Muscle layer of colon (tissue), 2 donors: ENCODE measurements around the gene MS4A6A.

Experiments used
- H3K27ac ChIP-seq: one replicate; pipeline ENCODE4 v1.7.0; 2013; ENCODE audit warnings: low read depth, mild to moderate bottlenecking, low read length, moderate library complexity
- H3K27me3 ChIP-seq, 2 donors: one replicate each; pipeline ENCODE4 v1.7.0; 2013; ENCODE audit warnings: low read length in 2 of 2, mild to moderate bottlenecking in 2 of 2; ENCODE audit not compliant: insufficient read depth in 2 of 2, control insufficient read depth in 1 of 2
- H3K36me3 ChIP-seq: one replicate; pipeline ENCODE4 v1.7.0; 2013; ENCODE audit warnings: mild to moderate bottlenecking, low read length; ENCODE audit not compliant: insufficient read depth
- H3K4me1 ChIP-seq: one replicate; pipeline ENCODE4 v1.7.0; 2013; ENCODE audit warnings: mild to moderate bottlenecking, low read length; ENCODE audit not compliant: insufficient read depth
- H3K4me3 ChIP-seq, 2 donors: one replicate each; pipeline ENCODE4 v1.7.0; 2013; ENCODE audit warnings: low read length in 2 of 2, low read depth in 1 of 2, mild to moderate bottlenecking in 1 of 2, moderate library complexity in 1 of 2
- H3K9ac ChIP-seq: one replicate; pipeline ENCODE4 v1.7.0; 2013; ENCODE audit warnings: low read length
- H3K9me3 ChIP-seq: one replicate; pipeline ENCODE4 v1.7.0; 2013; ENCODE audit warnings: mild to moderate bottlenecking, low read length
- donor health status: abdominal sarcoma.
- donor health status: Adenocarcinoma of cecum.

The MS4A6A gene

DNA sequence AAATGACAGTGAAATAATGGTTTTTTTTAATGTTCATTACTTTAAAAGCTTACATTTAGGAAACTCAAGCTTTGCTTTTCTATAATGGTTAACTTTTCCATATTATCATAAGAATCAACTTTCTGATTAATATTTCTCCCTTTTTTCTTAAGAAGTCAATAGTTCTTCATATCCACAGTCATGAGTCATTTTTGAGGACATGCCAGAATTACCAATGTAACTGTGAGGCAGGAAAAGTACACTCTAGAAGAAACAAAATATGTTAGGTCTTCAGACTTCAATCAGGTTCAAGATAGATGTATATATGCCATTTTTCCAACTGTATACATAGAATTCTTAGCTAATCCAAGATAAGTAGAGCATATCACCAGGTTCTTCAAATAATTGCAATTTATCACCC, 10.9 kb downstream of the MS4A6A start:
- Histone ChIP-seq H3K27me3 (no peaks in the 10 kb centered on the region), H3K9me3 (no peaks in the 10 kb centered on the region), H3K4me3 (no peak overlapping the region), H3K4me1 (no peaks in the 10 kb centered on the region), H3K27ac (no peak overlapping the region), H3K36me3 (no peaks in the 10 kb centered on the region), H3K9ac (no peak overlapping the region)

DNA sequence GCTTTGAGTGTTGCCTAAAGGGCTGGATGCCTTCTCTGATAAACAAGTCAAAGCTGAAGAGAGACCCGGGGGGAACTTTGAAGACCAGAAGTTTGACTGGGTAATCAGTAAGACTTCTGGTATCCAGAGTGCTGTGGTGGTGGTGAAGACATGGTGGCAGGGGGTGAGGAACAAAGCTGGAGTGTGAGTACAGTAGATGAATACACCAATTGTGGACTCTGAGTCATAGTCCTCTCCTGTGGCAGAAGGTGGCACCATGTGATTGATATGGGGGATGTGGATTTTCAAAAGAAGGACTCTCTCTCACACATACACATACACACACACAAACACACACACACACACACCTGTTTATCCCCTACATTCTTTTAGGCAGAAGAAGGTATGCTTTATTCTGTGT, 12.3 kb downstream of the MS4A6A start:
- Histone ChIP-seq H3K27me3 (no peaks in the 10 kb centered on the region), H3K9me3 (no peaks in the 10 kb centered on the region), H3K27ac (no peak overlapping the region), H3K4me1 (no peaks in the 10 kb centered on the region), H3K9ac (no peak overlapping the region), H3K36me3 (no peaks in the 10 kb centered on the region), H3K4me3 (no peak overlapping the region)

DNA sequence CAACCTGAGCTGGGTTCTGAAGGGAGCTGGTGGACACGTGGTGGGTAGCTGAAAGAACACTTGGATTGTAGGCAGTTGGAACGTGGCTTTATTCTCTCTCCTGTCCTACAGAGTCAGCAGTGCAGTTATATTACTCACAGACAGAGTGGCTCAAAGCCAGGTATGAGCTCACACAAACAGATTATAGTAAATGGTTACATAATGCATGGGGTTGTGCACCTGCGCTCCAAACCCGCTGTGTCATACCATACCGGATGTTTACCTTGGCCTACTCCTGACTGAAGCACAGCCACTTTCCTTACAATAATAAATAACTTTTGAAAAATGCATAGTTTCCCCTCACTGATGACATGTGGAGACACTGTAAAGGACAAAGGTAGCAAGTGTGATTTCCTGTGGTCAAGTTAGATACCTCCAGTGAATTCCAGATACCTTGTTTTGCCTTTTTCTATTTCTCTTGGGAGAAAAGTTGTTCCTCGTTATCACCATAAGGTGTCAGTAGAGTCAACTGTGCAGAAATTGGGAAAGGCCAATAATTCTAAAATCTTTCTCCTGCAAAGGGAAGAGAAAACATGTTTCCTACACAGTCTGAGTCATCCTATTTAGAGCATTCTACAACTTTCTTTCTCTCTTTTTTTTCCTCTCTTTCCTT, 13.5 kb downstream of the MS4A6A start:
- no peak overlapping the region for H3K4me3 ChIP-seq
- H3K27ac ChIP-seq: no peak overlapping the region
- H3K9ac ChIP-seq: no peak overlapping the region

DNA sequence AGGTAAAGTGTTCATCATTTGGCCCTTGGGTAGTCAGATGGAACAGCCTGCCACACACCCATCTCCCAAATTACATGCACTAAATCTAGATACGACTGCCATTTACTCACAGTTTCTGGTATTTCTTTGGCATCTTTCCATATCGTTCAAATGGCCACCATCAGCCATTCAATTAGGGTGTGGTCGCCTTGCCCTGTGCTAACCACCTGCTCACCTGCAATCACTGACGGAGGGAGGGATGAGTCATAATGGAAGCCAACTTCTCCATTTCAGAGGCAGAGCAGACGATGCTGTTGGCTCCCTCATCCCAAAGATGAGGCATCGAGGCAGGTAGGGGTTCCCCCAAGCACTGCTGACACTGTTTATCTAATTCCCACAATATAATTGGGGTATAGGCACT, 14.6 kb downstream of the MS4A6A start:
- Histone ChIP-seq H3K27me3 (no peaks in the 10 kb centered on the region), H3K36me3 (no peaks in the 10 kb centered on the region), H3K9me3 (no peaks in the 10 kb centered on the region), H3K4me1 (no peaks in the 10 kb centered on the region), H3K9ac (no peak overlapping the region), H3K27ac (no peak overlapping the region), H3K4me3 (no peak overlapping the region)

More for the DNA sequence above, 13.5 kb downstream of the MS4A6A start:
- Histone ChIP-seq H3K9me3 (no peaks in the 10 kb centered on the region), H3K4me1 (no peaks in the 10 kb centered on the region), H3K36me3 (no peaks in the 10 kb centered on the region), H3K27me3 (no peaks in the 10 kb centered on the region)

DNA sequence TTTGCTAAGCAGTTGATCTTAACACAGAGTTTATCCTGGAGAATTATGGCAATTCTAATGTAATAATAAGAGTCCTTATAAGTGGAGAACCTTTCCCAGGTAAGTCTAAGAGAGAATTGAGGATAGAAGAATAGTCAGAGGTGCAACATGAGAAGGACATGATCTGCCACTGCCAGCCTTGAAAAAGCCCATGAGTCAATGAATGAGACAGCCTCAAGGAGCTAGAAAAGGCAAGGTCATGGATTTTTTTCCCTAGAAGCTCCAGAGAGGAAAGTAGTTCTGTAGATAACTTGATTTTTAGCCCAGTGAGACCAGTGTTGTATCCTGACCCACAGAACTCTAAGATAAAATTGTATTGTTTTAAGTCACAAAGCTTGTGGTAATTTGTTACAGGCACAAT, 16.9 kb downstream of the MS4A6A start:
- Histone ChIP-seq H3K9ac (no peak overlapping the region), H3K27me3 (no peaks in the 10 kb centered on the region), H3K9me3 (no peaks in the 10 kb centered on the region)

DNA sequence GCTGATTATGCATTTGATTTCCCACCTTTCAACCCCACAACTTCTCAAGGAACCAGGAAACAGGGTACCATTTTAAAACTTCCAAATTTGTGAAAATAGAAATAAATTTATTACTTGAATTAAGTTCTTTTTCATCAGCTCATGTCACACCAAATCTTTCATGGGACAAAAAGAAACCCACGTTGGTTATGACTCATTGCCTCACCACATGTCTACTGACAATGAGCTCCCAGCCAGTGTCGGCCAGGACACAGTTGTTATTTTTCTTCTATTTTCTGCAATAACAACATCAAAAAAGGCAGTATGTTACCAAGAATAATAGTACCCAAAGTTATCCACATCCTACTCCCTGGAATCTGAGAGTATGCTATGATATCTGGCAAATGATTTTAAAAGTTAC, 17.3 kb downstream of the MS4A6A start:
- no peak overlapping the region for H3K9ac ChIP-seq
- no peaks in the 10 kb centered on the region for H3K4me1 ChIP-seq
- no peaks in the 10 kb centered on the region for H3K9me3 ChIP-seq
- H3K27ac ChIP-seq: no peak overlapping the region
- no peaks in the 10 kb centered on the region for H3K27me3 ChIP-seq
- no peaks in the 10 kb centered on the region for H3K36me3 ChIP-seq
- no peak overlapping the region for H3K4me3 ChIP-seq

More for the DNA sequence above, 16.9 kb downstream of the MS4A6A start:
- no peak overlapping the region for H3K27ac ChIP-seq
- H3K36me3 ChIP-seq: no peaks in the 10 kb centered on the region
- H3K4me3 ChIP-seq: no peak overlapping the region
- H3K4me1 ChIP-seq: no peaks in the 10 kb centered on the region

DNA sequence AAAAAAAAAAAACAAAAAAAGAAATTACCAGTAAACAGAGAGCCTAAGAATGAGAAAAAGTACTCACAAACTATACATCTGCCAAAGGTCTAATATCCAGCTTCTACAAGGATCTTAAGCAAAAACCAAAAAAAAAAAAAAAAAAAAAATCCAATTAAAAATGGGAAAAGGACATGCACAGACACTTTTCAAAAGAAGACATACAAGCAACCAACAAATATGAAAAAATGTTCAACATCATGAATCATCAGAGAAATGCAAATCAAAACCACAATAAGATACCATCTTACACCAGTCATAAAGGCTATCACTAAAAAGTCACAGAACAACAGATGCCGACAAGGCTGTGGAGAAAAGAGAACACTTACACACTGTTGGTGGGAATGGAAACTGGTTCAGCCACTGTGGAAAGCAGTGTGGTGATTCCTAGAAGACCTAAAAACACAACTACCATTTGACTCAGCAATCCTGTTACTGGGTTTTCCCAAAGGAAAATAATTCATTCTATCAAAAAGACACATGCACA, 18.3 kb downstream of the MS4A6A start:
- no peak overlapping the region for H3K9ac ChIP-seq
- H3K27me3 ChIP-seq: no peaks in the 10 kb centered on the region
- no peaks in the 10 kb centered on the region for H3K9me3 ChIP-seq
- no peaks in the 10 kb centered on the region for H3K36me3 ChIP-seq
- no peak overlapping the region for H3K4me3 ChIP-seq
- H3K4me1 ChIP-seq: no peaks in the 10 kb centered on the region
- no peak overlapping the region for H3K27ac ChIP-seq

DNA sequence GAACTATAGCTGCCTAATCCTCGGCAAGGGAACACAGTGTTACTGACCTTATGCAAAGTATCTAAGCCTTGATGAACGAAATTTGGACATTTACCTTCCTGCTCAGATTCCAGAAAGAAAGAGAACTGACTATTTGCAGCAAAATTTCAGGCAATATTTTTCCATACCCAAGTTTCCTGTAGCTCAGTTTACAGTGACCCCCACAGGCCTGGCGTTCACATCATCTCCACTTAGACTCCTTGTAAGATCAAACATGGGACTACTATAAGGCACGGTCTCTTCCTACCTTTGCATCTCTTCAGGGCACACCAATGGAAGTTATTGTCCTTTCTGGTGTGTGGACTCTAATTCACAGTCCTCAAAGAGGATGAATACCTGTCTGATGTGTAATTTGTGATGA, 21.1 kb downstream of the MS4A6A start:
- Histone ChIP-seq H3K4me1 (no peaks in the 10 kb centered on the region), H3K4me3 (no peak overlapping the region), H3K27ac (no peak overlapping the region), H3K27me3 (no peaks in the 10 kb centered on the region), H3K9ac (no peak overlapping the region), H3K9me3 (no peaks in the 10 kb centered on the region), H3K36me3 (no peaks in the 10 kb centered on the region)

DNA sequence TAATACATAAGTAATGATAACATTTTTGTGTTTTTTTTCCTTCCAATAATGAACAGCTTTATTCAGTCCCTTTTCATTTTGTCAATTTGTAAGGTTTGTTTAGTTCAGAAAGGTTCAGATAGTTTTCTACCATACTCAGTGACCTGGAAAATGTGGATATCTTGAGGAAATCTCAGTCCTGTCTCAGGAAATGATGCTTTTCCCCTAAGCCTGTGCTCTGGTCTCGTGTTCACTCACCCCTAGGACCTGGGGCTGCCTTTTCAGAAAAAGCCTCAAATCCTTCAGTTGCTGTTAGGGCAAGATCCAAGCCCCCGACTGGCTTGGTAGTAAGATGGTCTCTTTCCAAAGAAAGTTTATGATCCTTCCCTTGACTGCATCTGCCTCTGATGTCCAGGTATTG, 21.8 kb downstream of the MS4A6A start:
- no peak overlapping the region for H3K9ac ChIP-seq
- no peak overlapping the region for H3K27ac ChIP-seq
- no peaks in the 10 kb centered on the region for H3K36me3 ChIP-seq
- H3K4me3 ChIP-seq: no peak overlapping the region
- no peaks in the 10 kb centered on the region for H3K9me3 ChIP-seq
- no peaks in the 10 kb centered on the region for H3K27me3 ChIP-seq
- no peaks in the 10 kb centered on the region for H3K4me1 ChIP-seq

DNA sequence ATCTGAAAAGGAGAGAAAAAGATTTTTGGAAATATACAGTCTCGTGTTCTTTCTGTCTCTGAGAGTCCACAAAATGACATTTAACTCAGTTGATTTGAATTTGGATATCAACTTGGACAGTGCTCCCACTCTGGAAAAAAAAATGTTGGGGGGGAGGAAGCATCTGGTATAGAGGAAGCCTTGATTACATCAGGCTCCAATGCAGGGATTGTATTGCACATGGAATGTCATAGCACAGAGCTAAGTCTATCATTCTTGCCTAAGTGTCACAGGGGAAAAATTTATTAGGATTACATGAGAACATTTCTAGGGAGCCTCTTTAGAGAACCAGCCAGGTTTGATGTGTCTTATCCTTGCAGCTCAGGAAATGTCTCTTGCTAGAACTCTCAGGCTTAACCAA, 23.0 kb downstream of the MS4A6A start:
- Histone ChIP-seq H3K27me3 (no peaks in the 10 kb centered on the region), H3K27ac (no peak overlapping the region), H3K9ac (no peak overlapping the region), H3K36me3 (no peaks in the 10 kb centered on the region), H3K9me3 (no peaks in the 10 kb centered on the region), H3K4me1 (no peaks in the 10 kb centered on the region), H3K4me3 (no peak overlapping the region)

DNA sequence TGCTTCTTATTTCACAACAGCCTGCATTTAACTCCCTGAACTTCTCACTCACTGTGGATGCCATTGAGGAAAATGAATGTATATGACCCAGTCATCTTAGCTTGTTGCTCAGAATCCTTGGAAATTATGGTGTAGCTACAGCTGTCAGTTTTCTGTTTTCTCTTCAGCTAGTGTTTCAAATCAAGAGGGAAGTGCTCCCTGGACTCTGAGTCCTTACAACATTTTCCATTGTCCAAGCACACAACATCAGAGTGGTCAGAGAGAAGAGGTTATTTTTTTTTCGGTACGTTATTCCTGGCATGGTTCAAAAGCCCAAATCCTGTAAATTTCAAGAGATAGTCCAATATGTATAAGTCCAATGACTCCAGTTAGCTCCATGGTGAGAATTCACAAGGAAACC, 23.6 kb downstream of the MS4A6A start:
- Histone ChIP-seq H3K27ac (no peak overlapping the region), H3K36me3 (no peaks in the 10 kb centered on the region), H3K4me1 (no peaks in the 10 kb centered on the region), H3K27me3 (no peaks in the 10 kb centered on the region), H3K9me3 (no peaks in the 10 kb centered on the region), H3K4me3 (no peak overlapping the region), H3K9ac (no peak overlapping the region)

DNA sequence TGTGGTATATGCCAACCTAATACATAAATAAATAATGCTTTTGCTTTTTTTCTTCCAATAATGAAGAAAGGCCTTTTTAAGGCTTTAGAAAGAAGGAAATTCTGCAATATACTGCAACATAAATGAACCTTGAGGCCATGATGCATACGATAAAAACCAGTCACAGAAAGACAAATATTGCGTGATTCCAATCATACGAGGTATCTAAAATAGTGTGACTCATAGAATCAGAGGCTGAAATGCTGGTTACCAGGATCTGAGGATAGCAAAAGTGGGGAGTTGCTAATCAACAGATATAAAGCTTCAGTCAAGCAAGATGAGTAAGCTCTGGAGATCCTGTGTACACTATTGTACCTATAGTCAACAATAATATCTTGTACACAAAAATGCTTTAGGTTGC, 24.2 kb downstream of the MS4A6A start:
- Histone ChIP-seq H3K27me3 (no peaks in the 10 kb centered on the region), H3K9me3 (no peaks in the 10 kb centered on the region), H3K9ac (no peak overlapping the region)

More for the DNA sequence above, 24.2 kb downstream of the MS4A6A start:
- no peak overlapping the region for H3K27ac ChIP-seq
- no peak overlapping the region for H3K4me3 ChIP-seq
- no peaks in the 10 kb centered on the region for H3K36me3 ChIP-seq
- no peaks in the 10 kb centered on the region for H3K4me1 ChIP-seq
